RWPE1 (cell line): Measurements from ENCODE around the gene SPATA31D1.

Experiments
- CTCF ChIA-PET: fragments of 350-600 bp; sonication (Branson Sonifier 250); formaldehyde crosslinking; extraction: SDS; loops from one replicate; lab custom pipeline; 2021; lab: Yijun Ruan, JAX
- POLR2A ChIA-PET: fragments of 400-600 bp; formaldehyde crosslinking; extraction: SDS; loops from one replicate; lab custom pipeline; 2020; ENCODE audit warnings: antibody characterized with exemption; ENCODE audit not compliant: low non-redundant PET; lab: Yijun Ruan, JAX
- DNase-seq: peaks from one replicate; pipeline ENCODE4 v3.0.0; 2012; ENCODE audit warnings: low spot score
- H3K27ac ChIP-seq: fragments of 450-650 bp; 2 replicates; pipeline ENCODE4 v1.5.1; 2017
- TF ChIP-seq, protein P1 (sequence below): fragments of 450-650 bp; conservative IDR thresholded peaks from 2 replicates; pipeline ENCODE4 v1.5.1; 2017; ENCODE audit warnings: low read depth, mild to moderate bottlenecking

The SPATA31D1 gene

DNA sequence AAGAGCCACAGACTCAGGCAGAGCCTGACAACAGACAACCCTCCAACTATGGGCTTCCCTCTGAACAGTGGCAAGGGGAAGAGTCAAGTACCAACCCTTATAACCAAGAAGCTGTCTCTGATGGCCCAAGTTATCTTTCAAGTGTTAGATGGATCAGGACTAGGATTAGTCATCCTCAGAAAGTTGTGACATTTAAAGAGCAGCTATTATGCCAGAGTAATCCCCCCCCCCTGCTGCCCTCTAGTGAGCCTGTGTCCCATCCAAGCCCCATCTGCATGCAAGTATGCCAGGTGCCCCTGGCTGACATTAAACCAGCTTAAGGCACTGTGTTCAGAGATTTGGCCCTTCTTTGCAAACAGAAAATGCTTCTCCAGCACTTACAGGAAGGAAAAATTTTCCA lies 16.8 kb upstream of the SPATA31D1 start:
- DNase-seq, result no peak
- no peak overlapping the region for H3K27ac ChIP-seq
- CTCF ChIA-PET, result no interaction called here
- TF ChIP-seq, protein P1, sequence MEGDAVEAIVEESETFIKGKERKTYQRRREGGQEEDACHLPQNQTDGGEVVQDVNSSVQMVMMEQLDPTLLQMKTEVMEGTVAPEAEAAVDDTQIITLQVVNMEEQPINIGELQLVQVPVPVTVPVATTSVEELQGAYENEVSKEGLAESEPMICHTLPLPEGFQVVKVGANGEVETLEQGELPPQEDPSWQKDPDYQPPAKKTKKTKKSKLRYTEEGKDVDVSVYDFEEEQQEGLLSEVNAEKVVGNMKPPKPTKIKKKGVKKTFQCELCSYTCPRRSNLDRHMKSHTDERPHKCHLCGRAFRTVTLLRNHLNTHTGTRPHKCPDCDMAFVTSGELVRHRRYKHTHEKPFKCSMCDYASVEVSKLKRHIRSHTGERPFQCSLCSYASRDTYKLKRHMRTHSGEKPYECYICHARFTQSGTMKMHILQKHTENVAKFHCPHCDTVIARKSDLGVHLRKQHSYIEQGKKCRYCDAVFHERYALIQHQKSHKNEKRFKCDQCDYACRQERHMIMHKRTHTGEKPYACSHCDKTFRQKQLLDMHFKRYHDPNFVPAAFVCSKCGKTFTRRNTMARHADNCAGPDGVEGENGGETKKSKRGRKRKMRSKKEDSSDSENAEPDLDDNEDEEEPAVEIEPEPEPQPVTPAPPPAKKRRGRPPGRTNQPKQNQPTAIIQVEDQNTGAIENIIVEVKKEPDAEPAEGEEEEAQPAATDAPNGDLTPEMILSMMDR, result no peak
- POLR2A ChIA-PET, result no interaction called here

DNA sequence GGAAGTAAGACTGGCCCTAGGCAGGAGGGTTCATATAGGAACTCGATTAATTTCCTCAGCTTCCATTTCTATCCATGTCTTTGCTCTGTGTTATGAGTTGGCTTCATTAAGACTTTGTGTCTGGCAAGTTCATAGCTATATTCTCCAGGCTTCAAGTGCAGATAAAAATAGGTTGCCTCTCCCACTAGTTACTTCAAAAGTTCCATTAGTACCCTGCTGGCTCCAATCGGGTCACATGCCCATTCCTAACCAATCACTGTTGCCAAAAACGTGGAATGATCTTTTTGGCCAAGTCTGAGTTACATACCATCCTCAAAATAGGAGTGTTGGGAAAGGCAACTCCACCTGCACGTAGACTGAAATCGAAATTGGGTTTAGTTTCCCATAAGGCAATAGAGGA lies 13.8 kb upstream of the SPATA31D1 start:
- H3K27ac ChIP-seq, result no peak overlapping the region
- CTCF ChIA-PET, result no interaction called here
- POLR2A ChIA-PET, result no interaction called here
- TF ChIP-seq, protein P1, result no peak
- no peak for DNase-seq

DNA sequence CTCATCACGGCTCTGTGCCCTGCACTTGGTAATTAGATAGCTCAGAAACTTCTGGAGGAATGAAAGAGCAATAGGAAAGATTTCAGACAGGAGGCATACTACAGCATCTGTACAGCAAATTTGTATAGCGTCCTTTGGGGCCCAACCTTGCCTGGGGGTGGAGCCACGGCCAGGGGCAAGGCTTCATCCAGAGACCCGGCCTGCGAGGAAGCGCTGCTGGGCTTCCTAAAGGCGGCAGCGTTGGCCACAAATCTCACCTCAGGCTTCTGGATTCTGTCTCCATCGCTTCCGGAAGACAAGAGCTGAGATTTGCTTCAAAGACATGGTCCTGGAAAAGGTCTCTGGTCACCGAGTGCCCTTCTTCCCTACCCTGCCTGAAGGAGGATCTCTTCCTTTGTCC lies 12.2 kb upstream of the SPATA31D1 start:
- no peak for DNase-seq
- TF ChIP-seq, protein P1, result no peak
- CTCF ChIA-PET, result no interaction called here
- no peak overlapping the region for H3K27ac ChIP-seq
- POLR2A ChIA-PET, result no interaction called here

DNA sequence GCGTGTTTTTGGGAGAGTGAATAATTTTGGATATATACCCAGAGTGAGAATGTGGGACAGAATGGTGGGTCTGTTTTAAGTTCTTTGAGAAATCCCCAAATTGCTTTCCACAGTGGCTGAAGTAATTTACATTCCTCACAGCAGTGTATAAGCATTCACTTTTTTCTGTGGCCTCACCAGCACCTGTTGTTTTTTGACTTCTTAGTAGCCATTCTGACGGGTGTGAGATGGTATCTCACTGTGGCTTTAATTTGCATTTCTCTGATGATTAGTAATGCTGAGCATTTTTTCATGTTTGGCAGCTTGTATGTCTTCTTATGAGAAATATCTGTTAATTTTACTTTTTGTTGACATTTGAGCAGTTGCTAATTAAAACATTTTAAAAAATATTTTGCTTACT lies 9.4 kb upstream of the SPATA31D1 start:
- ChIA-PET CTCF (no interaction called here), POLR2A (no interaction called here)
- no peak for DNase-seq
- no peak overlapping the region for H3K27ac ChIP-seq
- TF ChIP-seq, protein P1, result no peak

DNA sequence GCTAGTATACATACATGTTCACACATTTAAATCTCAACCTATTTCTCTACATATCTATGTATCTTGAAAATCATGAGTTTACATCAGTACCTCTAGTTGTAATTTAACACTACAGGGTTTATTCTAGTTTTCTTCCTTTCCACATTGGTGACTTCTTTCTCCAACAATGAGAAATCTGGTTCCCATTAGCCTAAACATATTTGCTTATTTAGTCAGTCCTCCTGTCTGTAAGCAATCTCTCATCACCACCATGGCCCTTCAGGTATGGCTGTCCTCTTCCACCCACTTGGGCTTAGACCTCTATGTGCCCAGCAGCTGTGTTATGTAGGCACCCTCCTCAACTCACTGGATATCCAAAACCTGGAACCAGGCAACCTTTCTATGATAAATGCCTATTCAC lies 8.0 kb upstream of the SPATA31D1 start:
- H3K27ac ChIP-seq, result no peak overlapping the region
- ChIA-PET POLR2A (no interaction called here), CTCF (no interaction called here)
- no peak for DNase-seq
- TF ChIP-seq, protein P1, result no peak

DNA sequence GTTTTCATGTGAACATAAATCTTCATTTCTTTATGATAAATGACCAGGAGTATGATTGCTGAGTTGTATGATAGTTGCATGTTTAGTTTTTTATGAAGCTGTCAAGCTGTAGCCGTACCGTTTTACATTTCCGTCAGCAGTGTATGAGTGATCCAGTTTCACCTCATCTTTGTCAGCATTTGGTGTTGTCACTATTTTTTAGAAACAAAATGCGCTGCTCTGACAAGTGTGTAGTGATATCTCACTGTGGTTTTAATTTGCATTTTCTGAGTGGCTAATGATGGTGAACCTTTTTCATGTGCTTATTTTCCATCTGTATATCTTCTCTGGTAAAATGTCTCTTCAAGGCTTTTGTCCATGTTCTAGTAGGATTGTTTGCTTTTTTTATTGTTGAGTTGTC lies 6.7 kb upstream of the SPATA31D1 start:
- TF ChIP-seq, protein P1, result no peak
- POLR2A ChIA-PET, result no interaction called here
- DNase-seq, result no peak
- CTCF ChIA-PET, result no interaction called here
- H3K27ac ChIP-seq, result no peak overlapping the region

DNA sequence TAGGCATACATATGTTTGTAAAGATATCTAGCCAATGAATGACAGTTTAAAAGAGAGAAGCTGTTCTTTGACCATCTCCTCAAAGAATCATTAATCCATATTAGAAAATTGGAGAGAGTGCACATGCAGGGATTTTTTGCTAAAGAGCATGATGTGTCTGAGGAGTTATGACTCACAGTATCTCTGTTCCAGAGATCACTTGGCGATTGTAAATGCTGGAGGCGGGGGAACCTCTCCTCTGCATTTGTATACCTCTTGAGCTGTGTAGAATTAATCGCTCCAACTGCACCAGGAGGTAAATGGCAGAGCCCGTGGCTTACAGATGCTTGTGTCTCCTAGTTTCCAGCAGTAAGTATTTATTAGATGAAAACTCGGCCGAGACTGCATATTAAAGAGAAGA lies 3.6 kb upstream of the SPATA31D1 start:
- POLR2A ChIA-PET, result no interaction called here
- no peak for DNase-seq
- TF ChIP-seq, protein P1, result no peak
- no peak overlapping the region for H3K27ac ChIP-seq
- CTCF ChIA-PET, result interaction anchor here (0.9 kb wide), 1 partner anchor 627 kb away, joined by 5 read pairs; no protein-coding TSS in a partner anchor
